Osteocyte (in vitro differentiated cells): ENCODE results near the gene PLCD3. TPM values are rescaled to one million over a fixed set of nuclear protein-coding genes. Genes with fewer than 3 reads are reported as not detected.
A peak's percentile ranks its signal among the peaks of the same experiment; 100 is the strongest.

Source experiments
- DNase-seq: peaks from one replicate; pipeline ENCODE4 v3.0.0; 2021; ENCODE audit warnings: mixed read lengths; ENCODE audit not compliant: unreplicated experiment; ENCODE audit errors: extremely low spot score
- H3K27ac Mint-ChIP-seq: one replicate; pipeline ENCODE4 v1.8.0; 2021; ENCODE audit warnings: mild to moderate bottlenecking, mixed read lengths; ENCODE audit not compliant: unreplicated experiment
- H3K27me3 Mint-ChIP-seq: one replicate; pipeline ENCODE4 v1.8.0; 2021; ENCODE audit warnings: mixed read lengths; ENCODE audit not compliant: unreplicated experiment
- H3K36me3 Mint-ChIP-seq: one replicate; pipeline ENCODE4 v1.8.0; 2021; ENCODE audit warnings: mixed read lengths; ENCODE audit not compliant: unreplicated experiment
- H3K4me1 Mint-ChIP-seq: one replicate; pipeline ENCODE4 v1.8.0; 2021; ENCODE audit warnings: mixed read lengths; ENCODE audit not compliant: unreplicated experiment
- H3K4me3 Mint-ChIP-seq: one replicate; pipeline ENCODE4 v1.8.0; 2021; ENCODE audit warnings: mild to moderate bottlenecking, moderate library complexity, mixed read lengths; ENCODE audit not compliant: unreplicated experiment
- H3K9me3 Mint-ChIP-seq: one replicate; pipeline ENCODE4 v1.8.0; 2021; ENCODE audit warnings: mixed read lengths; ENCODE audit not compliant: unreplicated experiment
- CTCF ChIP-seq: fragments of 200-600 bp; sonication (generic); IDR thresholded peaks from 2 replicates; pipeline ENCODE4 v1.5.0; 2021; ENCODE audit warnings: antibody characterized with exemption, mild to moderate bottlenecking, moderate library complexity
- total RNA-seq: library from RNA; stranded (reverse); gene quantifications from 2 replicates; pipeline ENCODE4 v1.2.1, GENCODE V29; 2021

Gene PLCD3
- total RNA-seq, 1 donor from 2014 or later: 111 TPM

DNA sequence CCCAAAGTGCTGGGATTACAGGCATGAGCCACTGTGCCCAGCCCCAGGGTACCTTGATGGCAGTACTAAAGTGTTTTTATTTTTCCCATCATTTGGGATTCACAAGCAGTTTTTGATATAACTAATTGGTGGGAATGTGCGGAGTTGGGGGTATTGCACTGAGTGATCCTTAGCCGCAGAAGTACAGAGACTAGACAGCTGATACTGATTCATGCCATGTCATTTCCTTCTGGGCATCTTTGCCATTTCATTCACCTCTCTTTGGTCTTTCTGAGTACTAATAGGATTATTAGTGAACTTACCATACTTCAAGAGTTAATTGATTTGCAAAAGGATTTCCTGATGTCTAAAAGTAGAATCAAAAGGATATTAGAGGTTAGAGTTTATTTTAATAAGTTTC is 61.5 kb downstream of the PLCD3 start:
- no peak overlapping the region for H3K27ac Mint-ChIP-seq
- H3K4me3 Mint-ChIP-seq: no peak overlapping the region

GRCh38 chr17:45070001-45070400 is 62.3 kb downstream of the PLCD3 start:
- H3K4me1 Mint-ChIP-seq: peaks cover 10% of the 10 kb centered on the region
- no peak for DNase-seq
- no peaks in the 10 kb centered on the region for H3K27me3 Mint-ChIP-seq
- H3K9me3 Mint-ChIP-seq: no peaks in the 10 kb centered on the region
- TF ChIP-seq CTCF: no peak
- no peak overlapping the region for H3K4me3 Mint-ChIP-seq
- peaks cover 19% of the 10 kb centered on the region for H3K36me3 Mint-ChIP-seq
- no peak overlapping the region for H3K27ac Mint-ChIP-seq

More for the DNA sequence above, 61.5 kb downstream of the PLCD3 start:
- H3K4me1 Mint-ChIP-seq: peaks cover 10% of the 10 kb centered on the region
- no peak for DNase-seq
- no peak for TF ChIP-seq CTCF
- peaks cover 19% of the 10 kb centered on the region for H3K36me3 Mint-ChIP-seq
- H3K9me3 Mint-ChIP-seq: no peaks in the 10 kb centered on the region
- no peaks in the 10 kb centered on the region for H3K27me3 Mint-ChIP-seq

DNA sequence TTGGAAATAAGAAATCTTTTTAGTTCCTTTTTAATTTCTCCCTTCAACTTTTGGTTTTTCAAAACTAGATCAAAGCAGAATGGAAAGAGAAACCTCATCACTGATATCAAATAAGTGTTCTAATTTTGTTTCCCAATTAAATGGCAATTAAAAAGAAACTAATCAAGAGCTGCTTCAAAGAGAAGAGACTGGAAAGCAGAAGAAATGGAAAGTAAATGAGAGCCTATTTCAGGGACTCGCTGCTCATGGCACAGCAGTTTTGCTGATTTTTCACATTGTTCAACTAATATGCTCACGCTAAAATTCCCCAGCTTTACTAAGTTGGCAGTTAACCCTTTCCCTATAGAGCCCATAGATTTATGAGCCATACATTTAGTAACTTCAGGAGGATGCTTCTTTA is 64.7 kb downstream of the PLCD3 start:
- Mint-ChIP-seq H3K27me3 (no peaks in the 10 kb centered on the region), H3K4me1 (peaks cover 16% of the 10 kb centered on the region), H3K4me3 (no peak overlapping the region), H3K9me3 (no peaks in the 10 kb centered on the region), H3K36me3 (peaks cover 12% of the 10 kb centered on the region), H3K27ac (peak overlapping the region; percentile 52)
- TF ChIP-seq CTCF: no peak
- DNase-seq: no peak

DNA sequence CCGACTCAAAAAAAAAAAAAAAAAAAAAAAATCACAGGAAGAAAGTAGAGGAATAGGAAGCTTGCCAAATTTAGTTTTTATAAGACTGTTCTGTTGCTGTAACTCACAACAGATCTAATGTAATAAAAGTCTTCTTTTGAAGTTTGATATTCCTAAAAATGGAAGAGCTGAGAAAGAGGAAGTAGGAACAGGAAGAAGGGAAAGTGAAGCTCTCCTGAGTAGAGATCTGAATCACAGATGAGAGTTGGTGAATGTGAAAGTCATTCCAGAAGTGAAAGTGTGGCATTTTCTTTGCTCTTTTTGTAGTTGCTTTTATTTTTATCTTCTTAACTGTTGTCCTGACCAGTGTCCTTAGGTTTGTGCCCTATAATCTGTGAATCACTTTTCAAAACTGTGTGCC is 69.1 kb downstream of the PLCD3 start:
- no peak overlapping the region for H3K27ac Mint-ChIP-seq
- TF ChIP-seq CTCF: no peak
- H3K36me3 Mint-ChIP-seq: peaks cover 6% of the 10 kb centered on the region
- H3K9me3 Mint-ChIP-seq: no peaks in the 10 kb centered on the region
- H3K4me3 Mint-ChIP-seq: no peak overlapping the region
- H3K27me3 Mint-ChIP-seq: no peaks in the 10 kb centered on the region
- no peak for DNase-seq
- peaks cover 34% of the 10 kb centered on the region for H3K4me1 Mint-ChIP-seq

GRCh38 chr17:45061606-45062205 is 70.6 kb downstream of the PLCD3 start:
- TF ChIP-seq CTCF: no peak
- Mint-ChIP-seq H3K27me3 (no peaks in the 10 kb centered on the region), H3K9me3 (no peaks in the 10 kb centered on the region), H3K36me3 (no peaks in the 10 kb centered on the region), H3K27ac (peak overlapping the region; percentile 96), H3K4me1 (peaks cover 32% of the 10 kb centered on the region), H3K4me3 (peak overlapping the region; percentile 98)
- no peak for DNase-seq
